Activated CD4-positive, alpha-beta T cell treated with anti-CD3 and anti-CD28 coated beads, Interleukin-10, Interleukin-2, amounts not matched to agents 100 ng/mL and 50 ng/mL, durations not matched to agents 16 hours and 8 hours (primary cell): ENCODE measurements around the gene PAX5.
A peak's percentile ranks its signal among the peaks of the same experiment; 100 is the strongest.

Source experiments
- DNase-seq: peaks from one replicate; pipeline ENCODE4 v3.0.0-alpha.2; 2020

Gene PAX5

GRCh38 chr9:37011530-37011929 lies 22.5 kb downstream of the PAX5 start:
- no peak for DNase-seq

- no peak for DNase-seq
These were observed 23.1 kb downstream of the PAX5 start for GRCh38 chr9:37010976-37011375.

GRCh38 chr9:37010180-37010579 lies 23.9 kb downstream of the PAX5 start:
- DNase-seq = no peak

GRCh38 chr9:37007295-37007694 lies 26.8 kb downstream of the PAX5 start:
- DNase-seq = no peak

GRCh38 chr9:37005517-37006140 lies 28.4 kb downstream of the PAX5 start:
- DNase-seq = no peak

- no peak for DNase-seq
These were observed 29.6 kb downstream of the PAX5 start for GRCh38 chr9:37004424-37004935.

GRCh38 chr9:37002413-37003217 lies 31.5 kb downstream of the PAX5 start:
- no peak for DNase-seq

GRCh38 chr9:37002036-37002412 lies 32.0 kb downstream of the PAX5 start:
- no peak for DNase-seq

- DNase-seq = no peak
These were observed 32.6 kb downstream of the PAX5 start for GRCh38 chr9:37001459-37001858.

- DNase-seq = no peak
These were observed 34.2 kb downstream of the PAX5 start for GRCh38 chr9:36999728-37000333.

GRCh38 chr9:36997414-36997813 lies 36.7 kb downstream of the PAX5 start:
- DNase-seq = no peak

- DNase-seq = no peak
These were observed 37.4 kb downstream of the PAX5 start for GRCh38 chr9:36996706-36997086.

GRCh38 chr9:36995927-36996705 lies 38.0 kb downstream of the PAX5 start:
- DNase-seq = peak; percentile 60

- no peak for DNase-seq
These were observed 39.9 kb downstream of the PAX5 start for GRCh38 chr9:36993933-36994764.

- DNase-seq = no peak
These were observed 41.4 kb downstream of the PAX5 start for GRCh38 chr9:36992501-36993316.

GRCh38 chr9:36991516-36992134 lies 42.4 kb downstream of the PAX5 start:
- peak; percentile 62 for DNase-seq

GRCh38 chr9:36988848-36989247 lies 45.2 kb downstream of the PAX5 start:
- no peak for DNase-seq

- peak; percentile 13 for DNase-seq
These were observed 46.2 kb downstream of the PAX5 start for GRCh38 chr9:36987891-36988290.

GRCh38 chr9:36987409-36987808 lies 46.7 kb downstream of the PAX5 start:
- no peak for DNase-seq

- no peak for DNase-seq
These were observed 47.3 kb downstream of the PAX5 start for GRCh38 chr9:36986468-36987408.
